RPMI7951 (cell line): ENCODE results near the gene PHRF1. TPM values are rescaled to one million over a fixed set of nuclear protein-coding genes. Genes with fewer than 3 reads are reported as not detected.

Experiments used
- DNase-seq: peaks from one replicate; pipeline ENCODE4 v3.0.0-alpha.2; 2012; ENCODE audit warnings: low read depth
- total RNA-seq: library from RNA; depleted of rRNA; stranded (reverse); fragments of >200 nt; shearing (Covaris generic); gene quantifications from 2 replicates; pipeline ENCODE4 v1.2.3, GENCODE V29; 2014

The PHRF1 gene
- total RNA-seq, 1 experiment from 2014 or later = 14.8 TPM

DNA sequence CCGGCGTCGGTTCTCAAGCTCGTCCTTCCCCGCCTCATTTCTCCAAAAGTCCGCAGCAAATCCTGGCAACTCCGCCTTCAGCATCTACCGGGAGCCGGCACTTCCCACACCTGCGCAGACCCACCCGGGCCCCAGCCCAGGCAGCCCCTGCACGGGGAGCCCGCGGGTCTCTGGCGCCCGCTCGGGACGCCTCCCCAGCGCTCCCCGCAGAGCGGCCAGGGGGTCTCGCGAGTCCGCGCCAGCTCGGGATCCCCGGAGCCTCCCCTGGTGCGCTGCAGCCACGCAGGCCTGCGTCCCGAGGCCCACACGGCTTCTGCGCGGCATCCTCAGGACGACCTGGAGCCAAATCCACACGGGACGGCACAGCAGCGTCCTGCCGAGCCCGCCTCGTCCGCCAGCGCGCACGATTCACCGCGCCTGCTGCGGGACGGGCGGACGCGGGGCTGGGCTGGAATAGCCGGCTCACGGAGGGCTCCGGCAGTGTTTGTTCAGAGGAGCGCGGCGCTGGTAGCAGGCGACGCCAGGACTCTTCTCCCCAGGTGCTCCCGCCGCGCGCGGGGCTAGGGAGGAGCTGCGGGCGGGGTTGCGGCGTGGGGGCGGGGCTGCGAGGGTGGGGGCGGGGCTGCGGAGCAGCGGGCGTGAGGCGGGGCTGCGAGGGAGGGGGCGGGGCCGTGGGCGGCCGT, 816 bp upstream of the PHRF1 start:
- DNase-seq = peak; percentile 54

DNA sequence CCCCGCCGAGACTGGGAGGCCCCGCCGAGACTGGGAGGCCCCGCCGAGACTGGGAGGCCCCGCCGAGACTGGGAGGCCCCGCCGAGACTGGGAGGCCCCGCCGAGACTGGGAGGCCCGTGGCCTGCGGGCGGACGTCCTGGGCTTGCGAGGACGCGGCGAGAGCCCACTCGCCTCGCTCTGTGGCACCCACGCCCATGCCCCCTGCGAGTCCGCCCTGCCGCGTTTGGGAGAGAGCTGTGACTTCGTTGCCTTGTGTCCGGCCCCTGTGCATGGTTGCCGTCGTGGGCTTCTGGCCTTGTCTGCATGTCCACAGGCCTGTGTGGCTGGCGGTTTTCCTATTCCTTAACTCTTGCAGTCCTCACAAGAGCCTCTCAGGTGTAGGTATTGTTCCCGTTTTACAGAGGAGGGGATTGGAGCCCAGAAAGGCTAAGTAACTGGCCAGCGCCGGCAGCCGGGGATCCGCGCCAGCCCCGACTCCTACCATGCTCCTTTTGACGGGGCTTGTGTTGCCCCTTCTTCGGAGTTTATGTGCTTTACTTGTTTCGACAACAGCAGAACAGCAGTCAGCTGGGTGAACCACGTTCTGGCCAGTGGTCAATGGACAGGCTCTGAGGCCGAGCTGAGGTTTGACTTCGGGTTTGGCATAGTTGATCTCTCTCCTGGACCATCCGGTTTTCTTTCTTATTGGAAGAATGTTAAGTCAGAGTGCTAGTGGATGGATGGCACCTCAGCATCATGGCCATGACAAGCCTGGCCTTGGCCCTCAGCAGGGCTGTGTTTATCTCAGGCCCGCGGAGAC, 741 bp downstream of the PHRF1 start:
- DNase-seq = no peak

DNA sequence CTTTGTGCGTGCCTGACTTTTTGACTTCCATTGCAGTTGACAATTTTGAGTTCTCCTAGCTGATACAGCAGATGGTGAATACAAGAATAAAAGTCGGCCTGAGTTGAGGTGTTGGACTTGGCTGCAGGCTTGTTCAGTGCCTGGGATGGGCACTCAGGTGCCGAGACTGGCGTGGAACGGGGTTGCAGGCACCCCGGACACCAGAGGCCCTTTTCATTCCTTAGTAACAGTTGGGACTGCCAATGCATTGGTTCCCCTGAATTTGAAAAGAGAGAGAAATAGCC, 1.3 kb downstream of the PHRF1 start:
- no peak for DNase-seq

DNA sequence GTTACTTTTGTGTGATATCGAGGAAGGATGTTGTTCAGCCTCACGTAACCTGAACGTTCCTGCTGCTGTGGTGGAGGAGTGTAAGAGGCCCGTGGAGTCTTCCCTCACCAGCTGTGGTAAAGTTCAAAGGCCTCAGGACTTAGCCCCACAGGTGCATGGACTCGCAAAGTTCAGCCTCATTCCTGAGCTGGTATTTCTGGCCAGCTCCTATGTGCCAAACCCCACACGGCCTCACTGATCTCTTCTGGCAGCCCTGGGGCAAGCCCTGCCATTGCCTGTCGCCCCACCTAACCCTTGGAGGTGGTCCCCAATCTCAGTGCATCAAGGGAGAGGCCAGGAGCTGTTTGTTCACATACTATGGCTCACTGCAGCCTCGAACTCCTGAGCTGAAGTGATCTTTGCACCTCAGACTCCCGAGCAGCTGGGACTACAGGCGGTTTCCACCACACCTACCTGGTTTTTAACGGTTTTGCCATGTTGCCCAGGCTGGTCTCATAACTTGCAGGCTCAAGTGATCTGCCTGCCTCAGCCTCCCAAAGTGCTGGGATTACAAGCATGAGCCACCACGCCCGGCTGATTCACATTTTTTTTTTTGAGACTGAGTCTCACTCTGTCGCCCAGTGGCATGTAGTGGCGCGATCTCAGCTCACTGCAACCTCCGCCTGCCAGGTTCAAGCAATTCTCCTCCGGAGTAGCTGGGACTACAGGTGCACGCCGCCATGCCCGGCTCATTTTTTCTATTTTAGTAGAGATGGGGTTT, 2.2 kb downstream of the PHRF1 start:
- no peak for DNase-seq

DNA sequence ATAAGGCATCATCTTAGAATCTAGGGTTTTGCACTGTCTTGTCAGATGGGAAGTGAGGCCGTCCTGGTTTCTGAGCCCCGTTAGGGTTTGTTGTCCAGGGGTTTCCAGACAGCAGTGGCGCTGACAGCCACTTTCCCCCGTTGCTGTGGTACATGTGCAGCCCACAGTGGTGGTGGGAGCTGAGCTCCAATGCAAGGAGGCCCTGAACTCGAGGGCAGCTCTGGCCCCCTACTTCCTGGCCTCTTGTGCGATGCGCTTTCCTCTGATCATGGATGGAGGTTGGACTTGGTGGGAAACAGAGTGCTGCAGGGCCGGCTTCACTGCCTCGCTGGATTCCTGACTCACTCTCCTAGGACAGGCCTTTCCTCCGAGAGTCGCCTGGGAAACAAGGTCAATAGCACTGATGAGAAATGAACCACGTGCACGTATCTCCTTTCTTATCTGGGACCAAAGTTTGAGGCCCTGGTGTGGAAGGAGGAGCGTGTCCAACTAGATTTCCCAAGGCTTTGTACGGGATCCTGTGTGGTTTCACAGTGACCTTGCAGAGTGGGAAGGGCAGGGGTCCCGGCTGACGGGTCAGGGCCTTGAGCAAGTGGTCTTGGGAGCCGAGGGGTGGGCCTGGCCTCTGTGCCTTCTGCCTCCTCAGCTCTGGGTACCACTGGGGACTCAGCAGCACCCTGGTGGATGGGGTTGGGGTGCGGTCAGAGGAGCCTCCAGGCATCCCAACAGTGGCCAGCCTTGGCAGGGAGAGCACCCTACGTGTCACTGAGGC, 3.7 kb downstream of the PHRF1 start:
- DNase-seq = no peak

DNA sequence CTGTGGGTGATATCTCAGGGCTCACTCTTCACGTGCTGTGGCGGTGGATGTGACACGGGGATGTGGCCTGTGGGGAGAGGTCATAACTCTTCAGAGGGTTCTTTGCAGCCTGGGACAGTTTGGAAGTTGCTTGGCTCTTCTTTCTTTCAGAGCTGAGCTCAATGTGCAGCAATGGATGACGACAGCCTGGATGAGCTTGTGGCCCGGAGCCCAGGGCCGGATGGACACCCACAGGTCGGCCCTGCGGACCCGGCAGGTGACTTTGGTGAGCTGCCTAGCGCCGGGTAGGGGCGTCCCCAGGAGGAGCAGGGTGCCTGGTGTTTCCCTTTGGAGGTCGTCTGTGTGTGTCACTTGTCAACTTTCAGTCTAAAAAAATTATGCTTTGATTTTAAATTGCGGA, 5.1 kb downstream of the PHRF1 start:
- no peak for DNase-seq

DNA sequence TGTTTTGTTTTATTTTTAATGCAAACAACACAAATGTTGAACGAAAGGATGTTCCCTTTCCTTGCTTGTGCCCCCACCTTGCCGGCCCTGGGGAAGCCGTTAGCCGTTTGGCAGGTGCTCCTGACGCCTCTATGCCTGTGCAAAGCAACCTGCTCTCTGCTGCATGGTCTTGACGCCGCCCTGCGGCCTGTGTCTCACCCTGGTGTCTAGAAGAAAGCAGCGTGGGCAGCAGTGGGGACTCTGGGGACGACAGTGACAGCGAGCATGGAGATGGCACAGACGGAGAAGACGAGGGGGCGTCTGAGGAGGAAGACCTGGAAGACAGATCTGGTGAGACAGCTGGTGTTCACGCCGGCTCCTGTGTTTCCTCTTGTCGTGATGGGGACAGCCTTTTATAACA, 5.5 kb downstream of the PHRF1 start:
- no peak for DNase-seq

DNA sequence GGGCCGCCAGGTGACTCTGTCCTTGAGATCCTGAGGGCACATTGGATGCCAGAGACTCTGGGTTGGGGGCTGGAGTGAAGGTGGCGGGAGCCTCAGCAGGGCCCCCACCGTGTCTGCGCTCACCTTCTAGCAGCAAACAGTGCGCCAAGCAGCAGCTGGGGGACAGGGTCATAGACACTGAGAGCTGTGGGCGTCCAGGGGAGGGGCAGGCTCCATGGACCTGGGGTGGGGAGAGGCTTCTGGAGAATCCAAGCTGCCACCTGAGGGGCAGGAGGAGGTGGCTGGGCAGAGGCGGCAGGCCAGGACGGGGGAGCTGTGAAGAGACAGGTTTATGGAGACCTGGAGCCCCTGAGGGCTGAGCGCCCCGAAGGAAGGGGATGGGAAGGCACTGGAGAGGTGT, 8.0 kb downstream of the PHRF1 start:
- no peak for DNase-seq

DNA sequence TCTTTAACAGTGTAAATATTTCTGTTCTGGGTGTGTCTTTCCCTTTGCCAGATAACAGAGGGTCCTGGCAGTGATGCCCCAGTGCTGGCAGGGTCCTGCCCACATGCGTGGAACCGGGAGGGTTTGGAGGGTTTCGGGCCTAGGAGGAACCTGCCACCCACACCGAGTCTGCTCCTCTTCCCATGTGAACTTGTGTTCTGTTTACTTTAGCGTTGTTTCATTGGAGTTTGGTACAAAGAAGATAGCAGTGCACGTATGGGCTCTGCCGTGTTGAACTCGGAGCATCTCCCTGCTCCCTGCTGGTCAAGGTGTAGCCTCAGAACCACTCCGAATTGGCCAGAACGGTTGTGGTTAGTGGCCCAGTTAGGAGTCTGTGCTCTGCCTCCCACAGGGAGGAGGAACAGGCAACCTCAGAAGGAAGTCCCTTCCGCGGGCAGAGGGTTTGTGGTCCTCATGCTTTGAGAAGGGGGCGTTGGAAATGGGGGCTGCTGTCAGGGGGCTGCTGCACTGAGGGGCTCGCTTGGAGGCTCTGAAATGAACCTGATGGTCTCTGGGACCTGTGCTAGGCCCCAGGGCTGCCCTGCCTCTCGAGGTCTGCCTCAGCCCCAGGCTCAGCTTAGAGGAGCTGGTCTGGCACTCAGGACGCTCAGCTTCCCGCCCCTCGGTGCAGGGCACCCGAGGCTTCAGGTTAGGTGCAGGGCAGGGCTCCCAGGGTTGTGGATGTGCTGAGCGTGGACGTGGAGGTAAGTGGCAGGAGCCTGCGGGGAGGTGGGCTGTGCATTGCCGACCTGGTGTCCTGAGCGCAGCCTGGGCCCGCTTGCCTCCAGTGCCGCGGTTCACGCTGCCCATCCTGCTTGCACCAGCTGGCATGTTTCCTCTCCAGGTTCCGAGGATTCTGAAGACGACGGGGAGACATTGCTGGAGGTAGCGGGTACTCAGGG, 10.4 kb downstream of the PHRF1 start:
- DNase-seq = no peak

DNA sequence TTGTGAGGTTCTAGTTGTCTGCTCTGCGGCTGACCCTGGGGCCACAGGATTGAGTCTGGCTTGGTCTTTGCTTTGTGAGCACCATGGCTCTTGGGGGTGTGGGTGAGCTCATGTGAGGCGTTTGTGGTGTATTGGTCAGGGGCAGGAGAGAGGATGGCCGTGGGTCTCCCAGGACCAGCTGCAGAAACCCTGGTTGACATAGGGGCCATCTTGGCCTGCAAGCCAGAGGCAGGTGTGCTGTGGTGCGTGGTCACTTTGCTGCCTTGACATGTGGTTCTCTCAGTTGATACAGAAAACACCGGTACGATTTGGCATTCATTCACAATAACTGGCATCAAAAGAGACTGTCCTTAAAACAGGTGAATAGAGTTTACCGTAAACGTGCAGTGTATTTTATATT, 11.3 kb downstream of the PHRF1 start:
- DNase-seq = no peak

DNA sequence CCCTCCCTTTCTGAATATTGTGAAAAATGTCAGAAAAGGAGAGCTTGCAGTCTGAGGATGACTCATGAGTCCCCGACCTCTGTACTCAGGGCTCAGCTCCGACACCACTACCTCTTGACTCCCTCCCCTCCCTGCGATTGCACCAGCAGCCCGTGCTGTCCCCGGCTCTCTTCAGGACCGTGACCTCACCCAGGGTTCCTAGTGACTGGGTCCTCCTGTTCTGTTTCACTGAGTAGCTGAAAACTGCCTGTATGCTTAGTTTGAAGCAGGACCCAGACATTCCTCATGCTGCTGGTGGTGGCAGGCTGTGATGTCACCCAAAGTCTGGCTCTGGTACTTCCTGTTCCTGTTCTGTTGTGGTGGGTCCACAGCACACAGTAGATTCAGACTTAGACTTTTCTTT, 11.7 kb downstream of the PHRF1 start:
- peak; percentile 48 for DNase-seq

DNA sequence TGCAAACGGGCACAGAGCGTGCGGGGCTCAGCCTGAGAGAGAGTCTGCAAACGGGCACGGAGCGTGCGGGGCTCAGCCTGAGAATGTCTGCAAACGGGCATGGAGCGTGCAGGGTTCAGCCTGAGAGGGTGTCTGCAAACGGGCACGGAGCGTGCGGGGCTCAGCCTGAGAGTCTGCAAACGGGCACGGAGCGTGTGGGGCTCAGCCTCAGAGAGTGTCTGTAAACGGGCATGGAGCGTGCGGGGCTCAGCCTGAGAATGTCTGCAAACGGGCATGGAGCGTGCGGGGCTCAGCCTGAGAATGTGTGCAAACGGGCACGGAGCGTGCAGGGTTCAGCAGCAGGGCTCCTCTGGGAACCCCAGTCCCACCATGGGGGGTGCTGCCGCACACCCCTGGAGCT, 13.5 kb downstream of the PHRF1 start:
- DNase-seq = no peak

DNA sequence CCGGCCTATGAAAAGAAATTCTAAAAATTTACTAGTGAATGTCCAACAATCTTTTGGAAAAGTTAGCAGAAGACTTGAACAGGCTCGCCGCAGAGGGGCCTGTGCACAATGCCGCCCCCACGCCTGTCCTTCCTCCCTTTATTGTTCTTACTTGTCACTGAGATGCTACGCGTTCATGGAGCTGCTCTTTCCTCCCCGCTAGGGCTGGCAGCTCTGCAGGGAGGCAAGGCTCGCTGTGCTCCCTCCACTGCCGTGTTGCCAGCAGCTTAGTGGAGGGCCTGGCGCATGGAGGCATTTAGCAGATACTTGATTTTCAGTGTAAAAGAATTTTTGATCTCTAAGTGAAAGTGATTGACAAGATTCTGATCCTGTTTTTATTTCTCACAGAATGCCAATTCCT, 14.7 kb downstream of the PHRF1 start:
- no peak for DNase-seq

DNA sequence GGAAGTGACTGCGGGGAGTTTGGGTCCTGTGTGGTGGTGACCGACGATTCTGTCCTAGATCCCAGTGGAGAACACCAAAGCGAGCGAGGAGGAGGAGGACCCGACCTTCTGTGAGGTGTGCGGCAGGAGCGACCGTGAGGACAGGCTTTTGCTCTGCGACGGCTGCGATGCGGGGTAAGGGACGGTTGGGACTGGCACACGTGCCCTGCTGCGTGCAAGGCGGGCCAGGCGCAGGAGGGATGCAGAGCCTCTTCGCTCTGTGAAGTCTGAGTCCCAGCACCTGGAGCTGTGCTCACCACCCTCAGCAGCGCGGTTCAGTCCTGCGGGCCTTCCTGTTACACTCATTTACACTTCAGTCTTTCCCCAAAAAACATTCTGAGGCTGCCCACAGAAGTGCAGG, 16.2 kb downstream of the PHRF1 start:
- no peak for DNase-seq

DNA sequence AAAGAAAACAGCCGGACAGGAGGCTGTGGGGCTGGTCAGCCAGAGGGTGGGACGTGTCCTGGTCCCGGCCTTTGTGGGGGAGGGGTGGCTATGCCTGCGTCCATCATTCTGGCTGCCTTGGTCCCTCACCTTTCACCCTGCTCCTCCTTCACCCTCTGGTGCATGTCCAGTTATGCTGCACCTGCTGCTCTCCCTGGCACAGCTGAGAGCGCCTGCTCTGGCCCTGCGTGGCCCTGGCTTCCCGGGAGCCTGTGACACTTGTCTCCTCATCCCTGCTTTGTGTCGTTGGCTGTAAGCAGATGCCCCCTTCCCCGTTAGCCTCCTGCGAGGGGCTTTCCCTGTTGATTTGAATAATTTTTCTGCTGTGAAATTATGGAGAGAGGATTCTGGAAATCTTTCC, 16.6 kb downstream of the PHRF1 start:
- DNase-seq = no peak

DNA sequence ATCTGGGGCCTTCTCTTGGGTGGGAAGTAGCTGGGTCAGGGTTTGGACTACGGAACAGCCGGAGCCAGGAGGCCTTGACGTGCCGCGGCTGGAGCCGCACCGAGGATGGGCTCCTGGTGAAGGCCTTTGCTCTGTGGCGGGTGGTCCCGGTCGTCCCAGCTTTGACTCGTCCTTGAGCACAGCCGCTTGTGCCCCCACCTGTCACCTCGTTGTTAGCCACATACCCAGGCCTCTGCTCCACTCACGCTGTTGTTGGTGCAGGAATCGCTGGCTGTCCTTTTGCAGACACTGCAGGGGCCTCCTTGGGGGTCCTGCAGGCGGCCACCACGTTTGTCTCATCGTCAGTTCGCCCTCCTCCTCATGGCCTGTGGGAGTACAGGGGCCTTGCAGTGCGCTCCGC, 17.1 kb downstream of the PHRF1 start:
- DNase-seq = no peak

DNA sequence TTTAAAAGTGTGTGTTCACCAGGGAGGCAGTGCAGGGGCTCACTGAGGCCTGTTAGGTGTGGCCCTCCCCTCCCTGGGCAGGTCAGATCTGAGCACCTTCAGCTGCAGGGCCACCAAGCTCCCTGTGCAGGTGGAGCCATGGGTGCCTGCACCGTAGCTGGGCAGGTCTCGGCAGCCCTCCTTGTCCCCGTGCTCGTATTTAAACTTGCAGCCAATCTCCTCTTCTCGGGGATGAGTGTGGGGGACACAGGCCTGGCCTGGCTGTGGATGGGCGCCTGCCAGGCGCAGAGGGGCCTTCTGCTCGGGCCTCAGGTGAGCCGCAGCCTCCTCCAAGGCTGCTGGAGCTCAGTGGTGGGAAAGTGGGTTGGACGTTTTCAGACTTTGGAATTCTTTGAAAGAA, 19.1 kb downstream of the PHRF1 start:
- no peak for DNase-seq

DNA sequence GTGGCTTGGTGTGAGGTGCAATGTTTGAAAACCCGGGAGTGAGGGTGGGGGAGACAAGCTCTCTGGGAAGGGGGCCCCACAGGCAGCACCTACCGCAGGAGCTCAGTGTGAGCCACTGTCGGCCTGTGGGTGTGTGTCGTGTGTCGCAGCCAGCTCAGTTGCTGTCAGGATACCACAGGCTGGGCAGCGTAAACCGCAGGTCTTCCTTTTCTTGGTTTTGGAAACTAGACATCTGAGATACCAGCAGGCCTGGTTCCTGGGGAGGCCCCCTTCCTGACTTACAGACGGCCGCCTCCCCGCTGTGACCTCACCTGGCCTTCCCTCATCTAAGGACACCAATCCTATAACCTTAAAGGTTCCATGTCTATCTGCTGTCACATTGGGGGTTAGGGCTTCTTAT, 20.1 kb downstream of the PHRF1 start:
- DNase-seq = no peak

DNA sequence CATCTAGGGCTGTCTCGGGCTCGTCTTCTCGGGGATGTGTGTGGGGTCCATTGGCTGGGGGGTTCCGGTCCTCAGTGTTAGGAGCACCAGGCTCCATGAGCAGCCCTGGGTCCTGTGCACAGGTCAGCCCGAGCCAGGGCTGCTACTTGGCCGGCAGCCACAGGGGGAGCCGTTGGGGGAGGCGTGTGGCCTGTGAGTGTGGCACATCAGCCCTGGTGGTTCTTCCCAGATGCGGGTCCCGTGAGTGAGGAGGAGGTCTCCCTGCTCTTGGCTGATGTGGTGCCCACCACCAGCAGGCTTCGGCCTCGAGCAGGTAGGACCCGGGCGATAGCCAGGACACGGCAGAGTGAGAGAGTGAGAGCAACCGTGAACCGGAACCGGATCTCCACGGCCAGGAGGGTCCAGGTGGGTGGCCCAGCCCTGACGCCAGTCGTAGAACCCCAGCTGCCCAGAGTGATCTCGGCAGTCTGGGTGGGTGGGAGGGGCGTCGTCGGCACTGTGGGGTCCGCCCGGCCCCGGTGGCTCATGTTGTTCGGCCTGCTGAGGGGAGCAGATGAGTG, 21.0 kb downstream of the PHRF1 start:
- no peak for DNase-seq

DNA sequence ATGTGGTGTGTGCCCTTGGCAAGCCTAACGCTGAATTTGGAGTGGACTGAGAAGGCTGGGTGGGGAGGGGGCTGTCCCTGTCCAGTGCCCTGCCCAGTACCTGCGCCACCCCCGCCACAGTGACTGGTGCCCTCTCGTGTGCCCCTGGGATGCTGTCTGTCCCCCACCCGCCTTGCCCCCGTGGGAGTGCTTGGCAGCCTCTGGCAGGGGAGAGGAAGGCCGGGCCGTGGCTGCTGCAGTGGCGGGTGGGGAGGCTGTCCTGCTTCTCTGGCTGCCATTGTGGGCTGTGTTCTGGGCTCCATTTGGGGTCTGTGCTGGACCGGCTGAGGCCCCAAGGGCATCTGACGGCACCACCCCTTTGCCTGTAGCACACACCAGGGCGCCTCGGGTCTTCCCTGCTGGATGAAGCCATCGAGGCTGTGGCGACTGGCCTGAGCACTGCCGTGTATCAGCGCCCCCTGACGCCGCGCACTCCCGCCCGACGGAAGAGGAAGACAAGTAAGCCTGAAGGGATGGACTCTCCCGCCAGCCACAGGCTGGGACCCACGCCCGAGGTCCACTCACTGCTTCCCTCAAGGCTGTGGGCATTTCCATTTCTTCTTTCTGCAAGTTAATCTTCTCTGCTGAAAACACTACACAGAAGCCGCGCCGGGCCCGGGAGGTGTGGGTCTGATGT, 21.9 kb downstream of the PHRF1 start:
- DNase-seq = no peak
